ENCODE measurements around the gene EDN2.

EDN2 gene

GRCh38 chr1:41513383-41513735 is 28.9 kb upstream of the EDN2 start:
- TF ChIP-seq REST (IDR thresholded peaks at IDR 0.05; ENCODE audit: insufficient read depth in 1 of 2, low read depth in 2 of 2, low read length in 2 of 2) (no peak), SIN3A (IDR thresholded peaks at IDR 0.05; ENCODE audit: borderline replicate concordance, insufficient read depth, low read length) (no peak), POLR2AphosphoS5 (IDR thresholded peaks at IDR 0.05; ENCODE audit: low read depth, low read length) (no peak), FOXP2 (optimal IDR thresholded peaks at IDR 0.05; ENCODE audit: borderline replicate concordance, extremely low read depth, extremely low read length, insufficient read depth) (no peak), TAF1 (IDR thresholded peaks at IDR 0.05; ENCODE audit: borderline replicate concordance, insufficient read depth, low read length) (no peak)

GRCh38 chr1:41512701-41513382 is 28.4 kb upstream of the EDN2 start:
- TF ChIP-seq POLR2AphosphoS5 (IDR thresholded peaks at IDR 0.05; ENCODE audit: low read depth, low read length) (no peak), FOXP2 (optimal IDR thresholded peaks at IDR 0.05; ENCODE audit: borderline replicate concordance, extremely low read depth, extremely low read length, insufficient read depth) (no peak), TAF1 (IDR thresholded peaks at IDR 0.05; ENCODE audit: borderline replicate concordance, insufficient read depth, low read length) (no peak)

- TF ChIP-seq SIN3A (IDR thresholded peaks at IDR 0.05; ENCODE audit: borderline replicate concordance, insufficient read depth, low read length), result no peak
- TF ChIP-seq REST (IDR thresholded peaks at IDR 0.05; ENCODE audit: insufficient read depth in 1 of 2, low read depth in 2 of 2, low read length in 2 of 2), result no peak
- no peak for TF ChIP-seq FOXP2 (optimal IDR thresholded peaks at IDR 0.05; ENCODE audit: borderline replicate concordance, extremely low read depth, extremely low read length, insufficient read depth)
- no peak for TF ChIP-seq TAF1 (IDR thresholded peaks at IDR 0.05; ENCODE audit: borderline replicate concordance, insufficient read depth, low read length)
- no peak for TF ChIP-seq POLR2AphosphoS5 (IDR thresholded peaks at IDR 0.05; ENCODE audit: low read depth, low read length)
Observed at GRCh38 chr1:41511239-41511540, 26.7 kb upstream of the EDN2 start.

GRCh38 chr1:41510531-41511238 is 26.2 kb upstream of the EDN2 start:
- TF ChIP-seq TAF1 (IDR thresholded peaks at IDR 0.05; ENCODE audit: borderline replicate concordance, insufficient read depth, low read length) (no peak), SIN3A (IDR thresholded peaks at IDR 0.05; ENCODE audit: borderline replicate concordance, insufficient read depth, low read length) (no peak), POLR2AphosphoS5 (IDR thresholded peaks at IDR 0.05; ENCODE audit: low read depth, low read length) (no peak), REST (IDR thresholded peaks at IDR 0.05; ENCODE audit: insufficient read depth in 1 of 2, low read depth in 2 of 2, low read length in 2 of 2) (no peak), FOXP2 (optimal IDR thresholded peaks at IDR 0.05; ENCODE audit: borderline replicate concordance, extremely low read depth, extremely low read length, insufficient read depth) (no peak)

- TF ChIP-seq POLR2AphosphoS5 (IDR thresholded peaks at IDR 0.05; ENCODE audit: low read depth, low read length) (no peak), FOXP2 (optimal IDR thresholded peaks at IDR 0.05; ENCODE audit: borderline replicate concordance, extremely low read depth, extremely low read length, insufficient read depth) (no peak), REST (IDR thresholded peaks at IDR 0.05; ENCODE audit: insufficient read depth in 1 of 2, low read depth in 2 of 2, low read length in 2 of 2) (no peak), SIN3A (IDR thresholded peaks at IDR 0.05; ENCODE audit: borderline replicate concordance, insufficient read depth, low read length) (no peak), TAF1 (IDR thresholded peaks at IDR 0.05; ENCODE audit: borderline replicate concordance, insufficient read depth, low read length) (no peak)
Observed at GRCh38 chr1:41509270-41509671, 24.8 kb upstream of the EDN2 start.

Data from PFSK-1 (cell line).